Stimulated activated CD4-positive, alpha-beta T cell treated with anti-CD3 and anti-CD28 coated beads, TNF-alpha, amount 100 ng/mL, for 1 hour (primary cell): ENCODE results near the gene LPCAT1.
"Not testable (repeated sequence)": the region's sequence is repeated elsewhere in the genome, so short reads cannot be mapped to it uniquely, and the experiment has no call there.

Source experiments
- DNase-seq, 3 donors: peaks; one replicate each; pipeline ENCODE4 v3.0.0-alpha.2; 2020; ENCODE audit warnings: low read depth in 3 of 3, low spot score in 1 of 3

Gene LPCAT1

GRCh38 chr5:1510151-1510561 is 13.6 kb downstream of the LPCAT1 start:
- DNase-seq = no peak

DNA sequence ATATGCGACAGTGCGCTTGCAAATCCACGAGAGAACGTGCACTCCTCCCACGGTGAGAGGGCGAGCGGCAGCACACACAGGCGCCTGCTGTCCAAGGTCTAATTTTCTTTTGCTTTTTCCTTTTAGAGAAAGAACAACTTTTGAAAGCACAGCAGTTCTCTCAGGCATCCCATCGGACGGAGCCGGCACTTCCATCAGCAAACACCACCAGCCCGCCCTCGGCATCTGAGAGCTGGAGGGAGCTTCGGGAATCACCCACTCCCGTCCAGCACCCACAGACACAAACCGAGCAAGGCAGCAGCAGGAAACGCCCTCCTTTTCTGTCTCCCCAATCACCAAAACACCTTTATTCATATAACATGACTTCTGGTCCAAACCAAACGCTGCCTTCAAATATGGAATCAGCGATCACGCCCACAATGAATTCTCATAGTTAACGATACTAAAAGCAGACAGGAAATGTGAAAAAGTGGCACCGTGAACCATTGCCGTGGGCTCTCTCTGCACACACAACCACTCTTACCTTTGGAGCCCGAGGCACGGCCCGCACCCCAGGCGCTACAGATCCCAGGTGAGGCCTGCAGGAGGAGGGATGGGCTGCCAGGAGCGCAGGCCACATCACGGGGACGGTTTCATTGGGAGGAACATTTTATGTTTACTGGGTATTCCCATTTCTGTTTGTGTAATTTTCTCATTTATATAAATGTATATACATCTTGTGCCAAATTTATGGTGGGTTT is 14.2 kb downstream of the LPCAT1 start:
- no peak for DNase-seq

- DNase-seq = no peak
Observed at GRCh38 chr5:1508659-1509290, 15.0 kb downstream of the LPCAT1 start.

DNA sequence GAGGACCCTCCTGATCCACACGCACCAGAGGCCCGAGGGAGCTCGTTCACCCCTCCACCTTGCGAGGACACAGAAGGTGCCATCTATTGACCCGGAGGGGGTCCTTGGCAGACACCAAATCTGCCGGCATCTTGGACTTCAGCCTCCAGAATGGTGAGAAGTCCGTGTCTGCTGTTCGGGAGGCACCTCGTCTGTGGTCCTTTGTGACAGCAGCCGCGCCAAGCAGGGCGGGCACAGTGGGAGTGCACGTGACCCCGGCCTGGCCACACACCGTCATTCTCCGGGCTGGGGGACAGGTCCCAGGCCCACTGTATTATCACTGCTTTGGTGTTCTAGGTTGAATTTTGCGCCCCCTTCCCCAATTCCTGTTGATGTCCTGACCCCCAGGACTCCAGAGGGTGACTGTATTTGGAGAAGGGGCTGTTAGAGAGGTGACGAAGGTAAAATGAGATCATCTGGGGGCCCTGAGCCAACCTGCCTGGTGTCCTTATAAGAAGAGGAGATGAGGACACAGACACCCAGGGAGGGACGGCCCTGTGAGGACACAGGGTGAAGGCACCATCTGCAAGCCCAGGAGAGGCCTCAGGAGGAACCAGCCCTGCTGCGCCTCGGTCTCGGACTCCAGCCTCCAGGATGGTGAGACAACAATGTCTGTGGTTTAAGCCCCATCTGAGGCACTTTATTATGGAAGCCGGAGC is 15.7 kb downstream of the LPCAT1 start:
- no peak for DNase-seq

GRCh38 chr5:1507457-1507856 is 16.3 kb downstream of the LPCAT1 start:
- DNase-seq = no peak

- no peak for DNase-seq
Observed at GRCh38 chr5:1507014-1507375, 16.8 kb downstream of the LPCAT1 start.

DNA sequence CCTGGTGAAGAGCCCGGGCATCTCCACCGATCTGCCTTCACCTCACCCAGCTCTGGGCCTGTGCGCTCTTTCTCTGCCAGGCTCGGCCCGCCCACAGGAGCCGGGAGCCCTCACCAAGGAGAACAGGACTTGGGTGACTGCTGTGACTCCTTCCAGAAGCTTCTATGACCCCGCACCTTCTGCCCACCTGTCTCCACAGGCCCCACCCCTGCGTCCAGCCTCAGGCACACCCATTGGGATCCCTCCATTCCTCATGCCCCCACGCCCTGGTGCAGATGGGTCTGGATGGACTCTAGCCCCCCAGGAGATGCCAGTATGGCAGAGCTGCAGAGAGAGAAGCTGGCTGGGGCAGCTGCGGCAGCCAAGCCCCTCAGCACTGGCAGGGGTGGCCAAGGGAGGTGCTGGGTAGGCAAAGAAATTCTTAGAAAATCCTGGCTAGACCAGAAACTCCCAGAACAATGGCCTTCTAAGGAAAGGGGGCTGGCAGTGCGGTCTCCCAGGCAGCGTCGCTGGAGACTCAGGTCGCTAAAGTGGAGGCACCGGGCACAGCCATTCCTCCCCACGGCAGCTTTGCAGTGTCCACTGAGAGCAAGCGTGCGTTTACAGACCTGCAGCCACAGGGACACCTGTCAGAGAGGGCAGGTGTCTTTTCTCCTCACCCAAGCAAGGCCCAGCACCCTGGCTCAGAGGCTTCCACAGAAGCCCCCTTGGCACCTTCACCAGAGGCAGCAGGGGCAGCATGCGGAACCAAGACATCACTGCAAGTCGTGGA is 17.3 kb downstream of the LPCAT1 start:
- no peak for DNase-seq

DNA sequence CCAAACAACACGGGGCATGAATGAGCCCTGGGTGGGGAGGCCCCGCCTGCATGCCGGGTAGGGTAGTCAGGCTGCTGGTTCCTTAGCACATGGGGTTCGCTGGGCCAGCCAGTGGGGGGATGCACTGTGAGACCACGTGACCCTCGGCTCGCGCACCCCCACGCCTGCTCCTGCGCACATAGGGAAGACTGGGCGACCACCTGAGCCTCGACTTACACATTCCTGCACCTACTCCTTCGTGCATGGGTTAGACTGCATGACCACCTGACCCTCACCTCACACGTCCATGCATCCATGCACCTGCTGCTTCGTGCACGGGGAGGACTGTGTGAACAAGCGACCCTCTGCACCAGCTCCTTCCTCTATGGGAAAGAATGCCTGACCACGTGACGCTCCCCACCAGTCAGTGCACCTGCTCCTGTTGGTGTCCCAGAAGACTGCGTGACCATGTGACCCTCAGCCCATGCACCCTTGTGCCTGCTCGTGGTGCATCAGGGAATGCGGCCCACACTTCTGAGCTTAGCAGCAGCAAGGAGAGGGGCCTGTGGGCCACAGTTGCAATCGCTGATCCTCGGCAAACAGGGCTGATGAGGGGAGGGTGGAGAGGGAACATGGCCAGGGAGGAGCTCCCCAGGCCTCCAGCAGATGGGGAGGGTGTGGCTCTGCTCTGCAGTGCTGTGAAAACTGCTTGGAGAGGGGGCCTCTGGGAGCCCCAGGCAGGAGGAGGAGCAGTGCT is 18.1 kb downstream of the LPCAT1 start:
- no peak for DNase-seq

- not testable (repeated sequence) for DNase-seq
Observed at GRCh38 chr5:1505089-1505488, 18.7 kb downstream of the LPCAT1 start.

- DNase-seq = no peak
Observed at GRCh38 chr5:1504617-1505016, 19.1 kb downstream of the LPCAT1 start.

DNA sequence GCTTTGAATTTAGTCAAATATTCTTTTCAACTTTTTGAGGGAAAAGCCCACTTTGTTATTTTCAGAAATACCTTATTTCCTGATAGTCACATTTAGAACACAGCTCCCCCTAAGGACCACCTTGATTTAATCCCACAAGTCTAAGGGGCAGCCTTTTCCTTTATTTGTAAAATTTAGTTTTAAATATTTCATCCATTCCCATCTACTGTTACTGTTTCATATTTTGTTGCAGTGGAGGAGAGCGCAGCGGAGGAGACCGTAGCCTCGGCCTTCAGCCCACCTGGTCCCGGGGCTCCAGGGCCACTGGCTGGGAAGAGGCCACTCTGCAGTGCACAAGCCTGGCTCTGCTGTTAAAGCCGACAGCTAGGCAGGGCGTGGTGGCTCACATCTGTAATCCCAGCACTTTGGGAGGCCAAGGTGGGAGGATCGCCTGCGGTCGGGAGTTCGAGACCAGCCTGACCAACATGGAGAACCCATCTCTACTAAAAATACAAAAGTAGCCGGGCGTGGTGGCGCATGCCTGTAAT is 19.6 kb downstream of the LPCAT1 start:
- DNase-seq = no peak

DNA sequence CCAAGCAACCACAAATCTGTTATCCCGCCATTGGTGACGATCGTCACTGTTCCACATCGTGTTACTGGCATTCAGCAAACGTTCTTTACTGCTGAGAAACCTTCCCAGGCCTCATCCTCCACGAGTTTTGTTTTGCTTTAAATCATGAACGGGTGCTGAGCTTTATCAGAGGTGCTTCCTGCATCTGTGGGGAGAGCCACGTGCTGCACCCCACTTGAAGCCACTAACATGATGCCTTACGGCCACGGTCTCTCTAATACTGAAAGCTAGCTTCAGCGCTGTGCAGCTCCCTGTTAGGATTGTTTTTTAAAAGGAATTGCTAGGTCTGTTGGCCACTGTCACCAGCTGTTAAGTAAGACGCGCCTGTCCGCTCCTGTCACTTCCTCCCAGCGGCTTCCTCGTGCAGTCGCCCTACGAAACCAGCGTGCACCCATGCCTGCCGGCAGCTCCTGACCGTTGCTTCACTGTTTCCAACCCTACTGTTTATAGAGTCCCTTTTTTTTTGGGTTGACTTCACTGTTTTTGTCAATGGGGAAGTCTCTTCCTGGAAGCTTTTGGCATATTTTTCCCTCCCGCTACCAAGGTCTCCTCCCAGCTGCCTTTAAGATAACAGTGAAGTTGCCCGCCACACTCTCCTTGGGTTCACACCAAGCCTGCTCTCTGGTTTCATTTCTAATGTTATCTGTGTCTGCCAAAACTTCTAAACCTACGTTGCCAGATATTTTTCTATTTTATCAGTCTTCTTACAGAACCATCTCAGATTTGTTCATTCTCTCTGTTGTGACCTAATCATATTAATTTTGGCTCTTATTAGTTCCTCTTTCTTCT is 20.3 kb downstream of the LPCAT1 start:
- DNase-seq = no peak

DNA sequence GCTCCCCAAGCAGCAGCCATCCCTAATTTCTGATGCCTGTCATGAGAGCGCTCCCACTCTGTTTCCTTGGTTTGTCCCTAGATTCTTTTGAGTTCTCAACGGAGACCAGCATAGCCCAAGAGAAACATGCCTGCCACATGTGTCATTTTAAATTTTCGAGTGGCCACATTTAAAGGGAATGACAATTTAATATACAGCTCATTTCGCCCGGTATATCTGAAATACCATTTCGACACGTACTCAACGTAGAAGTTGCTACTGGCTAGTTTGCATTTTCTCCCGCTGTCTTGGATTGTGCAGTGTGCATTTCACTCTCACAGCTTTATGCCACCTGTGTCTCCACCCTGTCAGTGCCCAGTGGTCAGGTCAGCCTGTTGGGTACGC is 21.0 kb downstream of the LPCAT1 start:
- DNase-seq = no peak

DNA sequence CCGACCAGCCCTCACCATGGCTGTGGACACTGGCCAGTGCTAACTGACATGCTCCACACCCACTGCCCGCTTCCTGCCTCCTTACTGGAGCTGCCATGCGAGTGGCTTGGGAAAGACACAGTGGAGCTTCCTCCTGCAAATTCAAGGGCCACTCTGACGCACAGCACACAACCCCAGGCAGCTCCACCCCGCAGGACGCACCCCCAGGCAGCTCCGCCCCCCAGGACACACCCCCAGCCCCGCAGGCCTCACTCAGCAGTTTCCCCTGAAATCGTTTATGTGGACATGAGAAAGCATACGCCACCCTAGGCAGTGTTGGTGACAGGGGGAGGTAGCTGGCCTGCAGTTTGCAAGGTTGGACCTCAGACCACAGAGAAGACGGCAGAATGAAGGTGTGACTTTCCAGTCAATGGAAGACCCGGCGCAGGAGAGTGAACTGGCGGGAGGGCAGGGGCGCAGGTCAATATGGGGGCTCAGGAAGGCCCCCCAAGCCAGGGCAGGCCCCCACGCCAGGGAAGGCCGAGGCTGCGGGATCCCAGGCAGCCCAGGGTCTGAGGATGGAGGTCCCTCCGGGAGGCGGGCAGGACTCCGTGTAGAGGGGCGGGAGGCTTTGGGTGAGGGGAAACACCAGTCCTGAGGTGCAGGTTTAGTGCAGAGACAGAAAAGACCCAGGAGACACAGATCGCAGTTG is 21.6 kb downstream of the LPCAT1 start:
- DNase-seq = no peak

- DNase-seq = no peak
Observed at GRCh38 chr5:1501372-1502045, 22.3 kb downstream of the LPCAT1 start.

DNA sequence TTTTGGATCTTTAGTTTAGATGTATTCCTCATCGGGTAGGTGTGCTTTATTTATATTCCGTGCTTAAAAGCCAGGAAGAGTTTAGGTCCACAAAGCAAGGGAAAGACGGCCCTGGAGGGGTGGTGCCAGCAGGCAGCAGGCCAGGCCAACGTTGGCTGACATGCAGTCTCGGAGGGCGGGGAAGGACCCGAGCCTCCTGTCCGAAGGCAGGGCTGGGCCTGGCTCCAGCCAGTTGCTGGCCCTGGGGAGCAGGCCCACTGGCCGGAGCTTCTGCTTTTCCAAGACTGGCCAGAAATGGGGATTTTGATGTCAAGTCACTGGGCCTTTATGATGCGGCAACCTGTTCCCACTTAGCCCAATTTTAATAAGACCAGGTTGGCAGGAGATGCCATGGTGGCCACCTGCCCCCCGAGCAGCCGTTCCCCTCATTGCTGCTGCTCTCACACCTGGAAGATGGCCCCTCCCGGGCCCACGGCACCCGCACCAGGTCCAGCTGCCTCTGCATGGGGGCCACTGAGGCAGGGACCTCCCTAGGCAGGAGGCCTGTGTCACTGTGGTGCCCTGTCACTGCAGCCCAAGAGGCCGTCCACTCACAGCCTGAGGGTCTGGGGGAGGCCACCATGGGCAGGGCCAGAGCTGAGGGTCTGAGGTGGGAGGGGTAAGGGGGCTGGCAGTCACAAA is 23.2 kb downstream of the LPCAT1 start:
- DNase-seq = no peak

- DNase-seq = no peak
Observed at GRCh38 chr5:1499851-1500250, 23.9 kb downstream of the LPCAT1 start.
